ENCODE results near the gene CPNE1. TPM values are rescaled to one million over a fixed set of nuclear protein-coding genes. Genes with fewer than 3 reads are reported as not detected.
"Not testable (repeated sequence)": the region's sequence is repeated elsewhere in the genome, so short reads cannot be mapped to it uniquely, and the experiment has no call there.

Gene CPNE1
- total and polyA plus RNA-seq, 12 donors, result 63.9 to 464 (median 160) TPM

DNA sequence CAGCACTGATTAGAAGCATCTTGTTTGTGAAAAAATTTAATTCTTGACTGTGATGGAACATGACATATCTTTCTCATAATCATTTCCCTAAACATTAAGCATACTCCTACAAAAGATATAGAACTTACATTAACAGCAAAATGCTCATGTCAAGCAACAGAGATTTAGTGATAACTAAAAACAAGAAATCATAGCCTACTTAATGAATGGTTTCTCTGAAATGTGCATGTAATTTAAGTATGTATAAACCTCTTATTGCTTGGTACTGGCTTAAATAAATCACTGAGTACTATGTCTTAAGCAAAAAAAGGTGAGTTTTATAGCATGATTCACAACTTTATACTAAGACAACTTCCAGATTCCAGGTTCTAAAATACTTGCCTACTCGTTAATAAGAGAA lies 43.8 kb upstream of the CPNE1 start:
- peaks cover 0 to 97% of the 10 kb centered on the region in 2 donors for H3K36me3 ChIP-seq (replicated peaks in 1 of 2)
- no peaks in the 10 kb centered on the region for H3K9me3 ChIP-seq (replicated peaks in 1 of 3)
- TF ChIP-seq, protein P1, sequence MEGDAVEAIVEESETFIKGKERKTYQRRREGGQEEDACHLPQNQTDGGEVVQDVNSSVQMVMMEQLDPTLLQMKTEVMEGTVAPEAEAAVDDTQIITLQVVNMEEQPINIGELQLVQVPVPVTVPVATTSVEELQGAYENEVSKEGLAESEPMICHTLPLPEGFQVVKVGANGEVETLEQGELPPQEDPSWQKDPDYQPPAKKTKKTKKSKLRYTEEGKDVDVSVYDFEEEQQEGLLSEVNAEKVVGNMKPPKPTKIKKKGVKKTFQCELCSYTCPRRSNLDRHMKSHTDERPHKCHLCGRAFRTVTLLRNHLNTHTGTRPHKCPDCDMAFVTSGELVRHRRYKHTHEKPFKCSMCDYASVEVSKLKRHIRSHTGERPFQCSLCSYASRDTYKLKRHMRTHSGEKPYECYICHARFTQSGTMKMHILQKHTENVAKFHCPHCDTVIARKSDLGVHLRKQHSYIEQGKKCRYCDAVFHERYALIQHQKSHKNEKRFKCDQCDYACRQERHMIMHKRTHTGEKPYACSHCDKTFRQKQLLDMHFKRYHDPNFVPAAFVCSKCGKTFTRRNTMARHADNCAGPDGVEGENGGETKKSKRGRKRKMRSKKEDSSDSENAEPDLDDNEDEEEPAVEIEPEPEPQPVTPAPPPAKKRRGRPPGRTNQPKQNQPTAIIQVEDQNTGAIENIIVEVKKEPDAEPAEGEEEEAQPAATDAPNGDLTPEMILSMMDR (IDR thresholded peaks at IDR 0.05), result no peak
- no peak for TF ChIP-seq POLR2A (IDR thresholded peaks at IDR 0.05)
- no peak for DNase-seq
- intact Hi-C loops (cut with DNase I), result no loop called here
- H3K4me3 ChIP-seq, result no peak overlapping the region
- peaks cover 3 to 50% of the 10 kb centered on the region in 2 donors for H3K4me1 ChIP-seq (replicated peaks in 1 of 2)
- no peak overlapping the region for H3K27ac ChIP-seq
- WGBS, 4 donors, result 31 to 38% (median 34%) methylated on average over 1 of the region's 1 CpG
- no peaks in the 10 kb centered on the region for H3K27me3 ChIP-seq

DNA sequence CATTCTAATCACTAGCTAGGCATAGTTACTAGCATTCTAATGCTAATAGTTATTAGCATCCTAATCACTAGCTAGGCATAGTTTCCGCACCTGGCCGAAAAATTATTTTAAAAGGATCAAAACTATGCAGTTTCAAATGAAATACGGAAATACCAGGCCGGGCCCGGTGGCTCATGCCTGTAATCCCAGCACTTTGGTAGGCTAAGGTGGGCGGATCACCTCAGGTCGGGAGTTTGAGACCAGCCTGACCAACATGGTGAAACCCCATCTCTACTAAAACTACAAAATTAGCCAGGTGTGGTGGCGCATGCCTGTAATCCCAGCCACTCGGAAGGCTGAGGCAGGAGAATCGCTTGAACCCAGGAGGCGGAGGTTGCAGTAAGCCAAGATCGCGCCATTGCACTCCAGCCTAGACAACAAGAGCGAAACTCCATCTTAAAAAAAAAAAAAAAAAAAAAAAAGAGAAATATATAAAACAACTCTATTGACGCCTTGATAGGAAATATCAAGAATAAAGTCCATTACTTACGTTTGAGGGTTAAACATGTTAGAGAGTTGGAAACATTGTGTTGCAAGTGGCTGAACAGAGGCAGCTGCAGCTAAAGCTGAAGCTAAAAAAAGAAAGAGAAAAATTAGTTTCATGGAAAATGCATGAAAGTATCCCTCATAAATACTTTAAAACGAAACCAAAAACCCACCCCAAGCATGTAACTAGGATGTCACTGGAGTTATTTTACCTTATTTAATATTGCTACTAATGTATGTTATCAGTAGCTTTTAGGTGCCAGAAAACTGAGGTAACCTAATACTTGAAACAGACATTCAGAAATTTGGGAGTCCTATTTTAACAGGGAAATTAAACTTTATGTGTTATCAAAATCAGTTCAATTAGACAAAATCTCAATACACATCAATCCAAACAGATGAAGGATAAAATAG lies 42.2 kb upstream of the CPNE1 start:
- intact Hi-C loops (cut with DNase I); H3K9me3 ChIP-seq (replicated peaks in 1 of 3); H3K27me3 ChIP-seq; H3K27ac ChIP-seq; DNase-seq; H3K4me3 ChIP-seq: not testable (repeated sequence)
- 89 to 93% (median 89%) methylated on average over 17 of the region's 17 CpGs for WGBS, 4 donors
- peaks cover 3 to 56% of the 10 kb centered on the region in 2 donors for H3K4me1 ChIP-seq (replicated peaks in 1 of 2)
- peaks cover 0 to 99% of the 10 kb centered on the region in 2 donors for H3K36me3 ChIP-seq (replicated peaks in 1 of 2)

DNA sequence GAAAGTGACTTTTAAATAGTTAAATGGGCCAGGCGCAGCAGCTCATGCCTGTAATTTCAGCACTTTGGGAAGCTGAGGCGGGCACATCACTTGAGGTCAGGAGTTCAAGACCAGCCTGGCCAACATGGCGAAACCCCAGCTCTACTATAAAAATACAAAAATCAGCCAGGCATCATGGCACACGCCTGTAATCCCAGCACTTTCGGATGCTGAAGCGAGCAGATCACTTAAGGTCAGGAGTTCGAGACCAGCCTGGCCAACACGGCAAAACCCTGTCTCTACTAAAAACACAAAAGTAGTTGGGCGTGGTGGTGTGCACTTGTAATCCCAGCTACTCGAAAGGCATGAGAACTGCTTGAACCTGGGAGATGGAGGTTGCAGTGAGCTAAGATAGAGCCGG lies 41.2 kb upstream of the CPNE1 start:
- WGBS, 4 donors, result 84 to 90% (median 88%) methylated on average over 11 of the region's 11 CpGs
- intact Hi-C loops (cut with DNase I), result not testable (repeated sequence)

DNA sequence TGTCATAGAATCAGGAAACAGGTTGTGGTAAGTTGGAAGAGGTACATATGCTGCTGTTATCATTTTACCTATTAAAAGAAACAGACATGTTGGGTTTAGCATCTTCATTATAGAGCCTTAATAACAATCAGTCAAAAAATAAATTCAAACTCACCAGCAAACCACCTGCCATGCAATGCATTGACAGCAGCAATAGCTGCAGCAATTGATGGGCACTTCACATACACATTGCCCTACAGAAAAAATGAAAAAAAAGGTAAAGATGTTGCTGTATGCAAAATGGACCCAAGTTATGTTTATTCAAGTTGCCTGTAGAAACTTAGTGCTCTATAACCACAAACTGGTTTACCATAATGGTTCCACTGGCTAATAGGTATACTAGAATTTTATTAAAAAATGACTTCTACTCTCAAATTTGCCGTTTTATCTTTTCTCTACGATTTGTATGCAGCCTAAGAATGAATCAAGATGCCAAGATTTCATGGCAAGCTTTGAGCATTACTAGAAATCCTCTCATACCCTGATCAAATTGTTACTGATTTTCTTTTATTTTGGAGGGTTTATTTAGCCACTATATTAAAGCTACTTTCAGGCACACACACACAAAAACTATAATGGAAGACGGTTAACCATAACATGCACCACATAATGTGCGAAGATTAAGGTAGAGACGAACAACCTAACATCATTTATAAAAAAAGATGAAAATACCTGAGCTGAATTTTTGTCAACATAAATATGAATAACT lies 40.0 kb upstream of the CPNE1 start:
- no peak overlapping the region for H3K4me3 ChIP-seq
- no peaks in the 10 kb centered on the region for H3K27me3 ChIP-seq
- H3K9me3 ChIP-seq (replicated peaks in 1 of 3), result no peaks in the 10 kb centered on the region
- intact Hi-C loops (cut with DNase I), result no loop called here
- H3K27ac ChIP-seq, result no peak overlapping the region
- H3K36me3 ChIP-seq (replicated peaks in 1 of 2), result peaks cover 0 to 86% of the 10 kb centered on the region in 2 donors
- peaks cover 0 to 52% of the 10 kb centered on the region in 2 donors for H3K4me1 ChIP-seq (replicated peaks in 1 of 2)
- WGBS, 4 donors, result 73 to 84% (median 82%) methylated on average over 5 of the region's 5 CpGs
- no peak for DNase-seq
- TF ChIP-seq, protein P1 (IDR thresholded peaks at IDR 0.05), result no peak
- TF ChIP-seq POLR2A (IDR thresholded peaks at IDR 0.05), result no peak

More for the DNA sequence above, 41.2 kb upstream of the CPNE1 start:
- not testable (repeated sequence) for H3K27me3 ChIP-seq; H3K9me3 ChIP-seq (replicated peaks in 1 of 3); H3K27ac ChIP-seq; H3K4me3 ChIP-seq
- Histone ChIP-seq H3K4me1 (replicated peaks in 1 of 2) (peaks cover 3 to 50% of the 10 kb centered on the region in 2 donors), H3K36me3 (replicated peaks in 1 of 2) (peaks cover 0 to 97% of the 10 kb centered on the region in 2 donors)
- peak in 2 of 7 donors; percentile 19 to 47 for DNase-seq
